ENCODE results near the gene CENPS. TPM values are rescaled to one million over a fixed set of nuclear protein-coding genes. Genes with fewer than 3 reads are reported as not detected.

Gene CENPS
- total and polyA plus RNA-seq, 2 of the 8 experiments (the other 6 are each of a cell fraction or from before 2014, with no cell fraction given), result 7.8 to 20.3 TPM

DNA sequence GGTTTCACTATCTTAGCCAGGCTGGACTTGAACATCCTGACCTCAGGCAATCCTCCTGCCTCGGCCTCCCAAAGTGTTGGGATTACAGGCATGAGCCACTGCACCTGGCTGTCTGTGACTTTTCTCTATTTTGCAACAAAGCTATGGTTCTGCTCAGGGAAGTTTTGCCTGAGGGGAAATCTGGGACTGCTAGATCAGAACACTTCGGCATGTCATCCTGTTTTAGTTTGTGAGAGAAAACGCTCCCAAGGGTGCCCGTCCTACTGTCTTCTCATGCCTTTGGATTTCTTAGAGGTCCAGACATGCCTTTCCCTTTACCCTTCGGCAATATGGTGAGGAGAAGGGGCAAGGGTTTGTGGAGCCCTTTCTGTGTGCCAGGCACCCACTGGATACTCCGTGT, 14.0 kb downstream of the CENPS start (continued):
- TF ChIP-seq SAP30 (IDR thresholded peaks at IDR 0.05; ENCODE audit: insufficient read depth, insufficient replicate concordance, low read length), result no peak

Data from H1 (cell line).